ENCODE results near the gene PLAGL1.

Gene PLAGL1

GRCh38 chr6:144007478-144008119 is 460 bp downstream of the PLAGL1 start:
- no peak for DNase-seq

- DNase-seq = no peak
Measured at GRCh38 chr6:144006736-144007477, 1.2 kb downstream of the PLAGL1 start.

- no peak for DNase-seq
Measured at GRCh38 chr6:143999406-143999805, 8.7 kb downstream of the PLAGL1 start.

- no peak for DNase-seq
Measured at GRCh38 chr6:143998686-143999085, 9.4 kb downstream of the PLAGL1 start.

- no peak for DNase-seq
Measured at GRCh38 chr6:143993965-143994646, 14.0 kb downstream of the PLAGL1 start.

- no peak for DNase-seq
Measured at GRCh38 chr6:143992285-143992684, 15.8 kb downstream of the PLAGL1 start.

GRCh38 chr6:143986463-143987065 is 21.5 kb downstream of the PLAGL1 start:
- DNase-seq = no peak

GRCh38 chr6:143984666-143985065 is 23.4 kb downstream of the PLAGL1 start:
- DNase-seq = no peak

- no peak for DNase-seq
Measured at GRCh38 chr6:143982968-143983367, 25.1 kb downstream of the PLAGL1 start.

GRCh38 chr6:143980921-143981320 is 27.1 kb downstream of the PLAGL1 start:
- DNase-seq = no peak

GRCh38 chr6:143976806-143977349 is 31.2 kb downstream of the PLAGL1 start:
- no peak for DNase-seq

GRCh38 chr6:143974089-143974488 is 34.0 kb downstream of the PLAGL1 start:
- DNase-seq = no peak

- DNase-seq = no peak
Measured at GRCh38 chr6:143973097-143973966, 34.7 kb downstream of the PLAGL1 start.

GRCh38 chr6:143971482-143972205 is 36.4 kb downstream of the PLAGL1 start:
- no peak for DNase-seq

- DNase-seq = no peak
Measured at GRCh38 chr6:143970456-143971218, 37.4 kb downstream of the PLAGL1 start.

GRCh38 chr6:143969077-143969476 is 39.0 kb downstream of the PLAGL1 start:
- no peak for DNase-seq

GRCh38 chr6:143967706-143968376 is 40.2 kb downstream of the PLAGL1 start:
- no peak for DNase-seq

- DNase-seq = no peak
Measured at GRCh38 chr6:143966312-143966711, 41.7 kb downstream of the PLAGL1 start.

GRCh38 chr6:143965503-143966171 is 42.4 kb downstream of the PLAGL1 start:
- DNase-seq = no peak

- no peak for DNase-seq
Measured at GRCh38 chr6:143964674-143965081, 43.4 kb downstream of the PLAGL1 start.
